Neutrophil (primary cell): ENCODE data around the gene ZNF416.

ENCODE experiments used
- H3K27ac ChIP-seq: fragments of 200-600 bp; sonication (generic); 2 replicates; pipeline ENCODE4 v1.5.1; 2016; ENCODE audit warnings: mild to moderate bottlenecking, moderate library complexity
- H3K27me3 ChIP-seq: fragments of 200-600 bp; sonication (generic); 2 replicates; pipeline ENCODE4 v1.6.0; 2016; ENCODE audit warnings: mild to moderate bottlenecking
- H3K36me3 ChIP-seq: fragments of 200-600 bp; sonication (generic); 2 replicates; pipeline ENCODE4 v1.5.1; 2017
- H3K4me1 ChIP-seq, 2 experiments: fragments of 200-600 bp in 1 of 2; sonication (generic) in 1 of 2; 1 replicate in 1 of 2; 2 replicates in 1 of 2; pipeline versions ENCODE4 v1.5.1 to v1.6.1; 2013 to 2016; ENCODE audit warnings: low read depth in 1 of 2, low read length in 1 of 2, mild to moderate bottlenecking in 1 of 2, moderate library complexity in 1 of 2; ENCODE audit not compliant: control insufficient read depth in 1 of 2, insufficient read depth in 1 of 2
- H3K4me3 ChIP-seq, 2 experiments: fragments of 200-600 bp in 1 of 2; sonication (generic) in 1 of 2; 1 replicate in 1 of 2; 2 replicates in 1 of 2; pipeline ENCODE4 v1.5.1; 2013 to 2016; ENCODE audit warnings: low read depth in 1 of 2, low read length in 1 of 2, mild to moderate bottlenecking in 1 of 2, moderate library complexity in 1 of 2
- H3K9me3 ChIP-seq: fragments of 200-600 bp; sonication (generic); 2 replicates; pipeline ENCODE4 v1.5.1; 2016
- TF ChIP-seq, protein P1 (sequence below): fragments of 200-600 bp; sonication (generic); IDR thresholded peaks from 2 replicates; pipeline ENCODE4 v1.5.1; 2016; ENCODE audit warnings: antibody characterized with exemption

Gene ZNF416

DNA sequence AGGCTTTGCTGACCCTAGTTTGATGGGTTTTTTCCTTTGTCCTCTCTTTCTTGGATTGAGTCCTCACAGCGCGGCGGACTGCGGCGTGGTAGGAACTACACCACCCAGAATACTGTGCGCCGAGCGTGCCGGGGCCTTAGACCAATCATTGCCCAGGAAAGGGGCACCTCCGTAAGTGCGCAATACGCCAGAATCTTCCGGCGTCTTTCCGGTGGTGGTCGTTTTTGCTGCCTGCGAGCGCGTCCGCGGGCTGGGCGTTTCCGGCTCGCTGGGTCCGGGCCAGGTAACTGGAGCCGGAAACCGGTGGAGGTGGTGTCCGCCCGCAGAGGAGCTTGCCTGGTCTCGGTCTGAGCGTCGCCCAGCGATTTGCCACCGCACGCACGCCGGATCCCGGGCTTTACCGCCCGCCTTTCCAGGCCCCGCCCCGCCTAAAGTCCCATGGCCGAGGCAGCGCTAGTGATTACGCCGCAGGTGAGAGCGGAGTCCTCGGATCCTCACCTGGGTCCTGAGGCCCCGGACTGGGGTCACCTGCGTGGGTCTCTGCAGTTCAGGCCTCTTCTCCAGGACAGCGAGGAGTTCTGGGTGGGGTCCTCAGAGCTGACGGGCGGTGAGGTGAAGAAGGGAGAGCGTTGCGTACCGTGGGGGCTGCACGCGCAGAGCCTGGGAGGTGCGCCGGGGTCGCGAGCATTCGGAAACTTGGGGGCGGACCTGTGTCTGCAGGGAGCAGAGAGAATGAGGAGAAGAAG, 51.4 kb downstream of the ZNF416 start, which contains the start of gene ZNF549:
ZNF549 (plus strand) TSS at position 221 of the 746 bp plus-strand sequence; CDS start at position 439, 218 bp downstream.
- H3K36me3 ChIP-seq = no peaks in the 10 kb centered on the region
- peaks cover 7% of the 10 kb centered on the region in 2 experiments for H3K4me1 ChIP-seq
- TF ChIP-seq, protein P1, sequence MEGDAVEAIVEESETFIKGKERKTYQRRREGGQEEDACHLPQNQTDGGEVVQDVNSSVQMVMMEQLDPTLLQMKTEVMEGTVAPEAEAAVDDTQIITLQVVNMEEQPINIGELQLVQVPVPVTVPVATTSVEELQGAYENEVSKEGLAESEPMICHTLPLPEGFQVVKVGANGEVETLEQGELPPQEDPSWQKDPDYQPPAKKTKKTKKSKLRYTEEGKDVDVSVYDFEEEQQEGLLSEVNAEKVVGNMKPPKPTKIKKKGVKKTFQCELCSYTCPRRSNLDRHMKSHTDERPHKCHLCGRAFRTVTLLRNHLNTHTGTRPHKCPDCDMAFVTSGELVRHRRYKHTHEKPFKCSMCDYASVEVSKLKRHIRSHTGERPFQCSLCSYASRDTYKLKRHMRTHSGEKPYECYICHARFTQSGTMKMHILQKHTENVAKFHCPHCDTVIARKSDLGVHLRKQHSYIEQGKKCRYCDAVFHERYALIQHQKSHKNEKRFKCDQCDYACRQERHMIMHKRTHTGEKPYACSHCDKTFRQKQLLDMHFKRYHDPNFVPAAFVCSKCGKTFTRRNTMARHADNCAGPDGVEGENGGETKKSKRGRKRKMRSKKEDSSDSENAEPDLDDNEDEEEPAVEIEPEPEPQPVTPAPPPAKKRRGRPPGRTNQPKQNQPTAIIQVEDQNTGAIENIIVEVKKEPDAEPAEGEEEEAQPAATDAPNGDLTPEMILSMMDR = no peak
- H3K4me3 ChIP-seq = peak within 1 kb of the TSS; percentile 63 to 65
- peaks cover 5% of the 10 kb centered on the region for H3K9me3 ChIP-seq
- H3K27me3 ChIP-seq = no peaks in the 10 kb centered on the region
- H3K27ac ChIP-seq = no peak within 1 kb of the TSS
